Measurements from ENCODE around the gene NCS1. TPM values are rescaled to one million over a fixed set of nuclear protein-coding genes. Genes with fewer than 3 reads are reported as not detected.
A peak's percentile ranks its signal among the peaks of the same experiment; 100 is the strongest.

NCS1 gene
- total RNA-seq, 1 experiment from 2014 or later = 58.6 TPM

GRCh38 chr9:130265431-130266235, 93.4 kb downstream of the NCS1 start, which contains the start of gene HMCN2:
Gene HMCN2, plus strand, starts transcription at chr9:130265760. Its CDS starts 119 bp downstream, at chr9:130265879.
- H3K4me1 ChIP-seq (ENCODE audit: insufficient read depth, low read length, poor library complexity, severe bottlenecking) = no peaks in the 10 kb centered on the region
- no TSS peak for BruUV-seq (replicated peaks)
- intact Hi-C loops (cut with micrococcal nuclease; ENCODE audit: unreplicated experiment) = no loop called here
- no peaks in the 10 kb centered on the region for H3K9me3 ChIP-seq (ENCODE audit: low read depth, low read length, poor library complexity, severe bottlenecking)
- H3K36me3 ChIP-seq (ENCODE audit: insufficient read depth, low read length, poor library complexity, severe bottlenecking) = no peaks in the 10 kb centered on the region
- ChIA-PET CTCF (no interaction called here), POLR2A (ENCODE audit: low non-redundant PET) (no interaction called here)
- TF ChIP-seq EZH2 (IDR thresholded peaks at IDR 0.05; ENCODE audit: borderline replicate concordance, low read depth, low read length, poor library complexity, severe bottlenecking) (peak; percentile 72), CTCF (conservative IDR thresholded peaks at IDR 0.05; ENCODE audit: low read depth, low read length) (no peak)
- no peak within 1 kb of the TSS for H3K27ac ChIP-seq (ENCODE audit: low read depth, low read length, poor library complexity, severe bottlenecking)
- no peak for DNase-seq (ENCODE audit: low spot score)
- peak within 1 kb of the TSS; percentile 15 for H3K4me3 ChIP-seq (ENCODE audit: low read depth, low read length, poor library complexity, severe bottlenecking)
- H3K27me3 ChIP-seq (replicated peaks; ENCODE audit: insufficient read depth, low read depth, low read length, poor library complexity) = peaks cover 68% of the 10 kb centered on the region

- no peak overlapping the region for H3K27ac ChIP-seq (ENCODE audit: low read depth, low read length, poor library complexity, severe bottlenecking)
- no peaks in the 10 kb centered on the region for H3K36me3 ChIP-seq (ENCODE audit: insufficient read depth, low read length, poor library complexity, severe bottlenecking)
- H3K4me1 ChIP-seq (ENCODE audit: insufficient read depth, low read length, poor library complexity, severe bottlenecking) = no peaks in the 10 kb centered on the region
- ChIA-PET POLR2A (ENCODE audit: low non-redundant PET) (interaction anchor here (0.6 kb wide), 1 partner anchor 8 kb away, joined by 4 read pairs; no protein-coding TSS in a partner anchor), CTCF (no interaction called here)
- no peak for DNase-seq (ENCODE audit: low spot score)
- TF ChIP-seq CTCF (conservative IDR thresholded peaks at IDR 0.05; ENCODE audit: low read depth, low read length) (no peak), EZH2 (IDR thresholded peaks at IDR 0.05; ENCODE audit: borderline replicate concordance, low read depth, low read length, poor library complexity, severe bottlenecking) (no peak)
- no peak overlapping the region for H3K4me3 ChIP-seq (ENCODE audit: low read depth, low read length, poor library complexity, severe bottlenecking)
- intact Hi-C loops (cut with micrococcal nuclease; ENCODE audit: unreplicated experiment) = no loop called here
- peaks cover 59% of the 10 kb centered on the region for H3K27me3 ChIP-seq (replicated peaks; ENCODE audit: insufficient read depth, low read depth, low read length, poor library complexity)
- no peaks in the 10 kb centered on the region for H3K9me3 ChIP-seq (ENCODE audit: low read depth, low read length, poor library complexity, severe bottlenecking)
- BruUV-seq (replicated peaks) = no TSS peak
Observed at GRCh38 chr9:130266236-130267098, 94.3 kb downstream of the NCS1 start.

- intact Hi-C loops (cut with micrococcal nuclease; ENCODE audit: unreplicated experiment) = no loop called here
- TF ChIP-seq EZH2 (IDR thresholded peaks at IDR 0.05; ENCODE audit: borderline replicate concordance, low read depth, low read length, poor library complexity, severe bottlenecking) = no peak
- no peak for TF ChIP-seq CTCF (conservative IDR thresholded peaks at IDR 0.05; ENCODE audit: low read depth, low read length)
- no peak for DNase-seq (ENCODE audit: low spot score)
- Histone ChIP-seq H3K27ac (ENCODE audit: low read depth, low read length, poor library complexity, severe bottlenecking) (no peak overlapping the region), H3K9me3 (ENCODE audit: low read depth, low read length, poor library complexity, severe bottlenecking) (no peaks in the 10 kb centered on the region), H3K4me3 (ENCODE audit: low read depth, low read length, poor library complexity, severe bottlenecking) (no peak overlapping the region), H3K36me3 (ENCODE audit: insufficient read depth, low read length, poor library complexity, severe bottlenecking) (no peaks in the 10 kb centered on the region), H3K27me3 (replicated peaks; ENCODE audit: insufficient read depth, low read depth, low read length, poor library complexity) (peaks cover 54% of the 10 kb centered on the region), H3K4me1 (ENCODE audit: insufficient read depth, low read length, poor library complexity, severe bottlenecking) (no peaks in the 10 kb centered on the region)
- no TSS peak for BruUV-seq (replicated peaks)
- ChIA-PET CTCF (no interaction called here), POLR2A (ENCODE audit: low non-redundant PET) (no interaction called here)
Observed at GRCh38 chr9:130267930-130268329, 95.7 kb downstream of the NCS1 start.
